ENCODE results near the gene LCA5L.

LCA5L gene

GRCh38 chr21:39441502-39442475 is 3.8 kb downstream of the LCA5L start:
- in situ Hi-C loops (cut with MboI; ENCODE audit: low sequenced_read_pairs, unreplicated experiment): no loop called here
- DNase-seq (ENCODE audit: low spot score): peak; percentile 58
- TF ChIP-seq CTCF (IDR thresholded peaks at IDR 0.05; ENCODE audit: borderline replicate concordance, control extremely low read depth, extremely low read depth, insufficient read depth, missing control alignments): peak; percentile 63

GRCh38 chr21:39439232-39439631 is 6.3 kb downstream of the LCA5L start:
- DNase-seq (ENCODE audit: low spot score): no peak
- in situ Hi-C loops (cut with MboI; ENCODE audit: low sequenced_read_pairs, unreplicated experiment): no loop called here
- TF ChIP-seq CTCF (IDR thresholded peaks at IDR 0.05; ENCODE audit: borderline replicate concordance, control extremely low read depth, extremely low read depth, insufficient read depth, missing control alignments): no peak

- no peak for DNase-seq (ENCODE audit: low spot score)
- no peak for TF ChIP-seq CTCF (IDR thresholded peaks at IDR 0.05; ENCODE audit: borderline replicate concordance, control extremely low read depth, extremely low read depth, insufficient read depth, missing control alignments)
- in situ Hi-C loops (cut with MboI; ENCODE audit: low sequenced_read_pairs, unreplicated experiment): no loop called here
These were observed 10.6 kb downstream of the LCA5L start for GRCh38 chr21:39434950-39435349.

GRCh38 chr21:39430954-39431353 is 14.6 kb downstream of the LCA5L start:
- TF ChIP-seq CTCF (IDR thresholded peaks at IDR 0.05; ENCODE audit: borderline replicate concordance, control extremely low read depth, extremely low read depth, insufficient read depth, missing control alignments): no peak
- in situ Hi-C loops (cut with MboI; ENCODE audit: low sequenced_read_pairs, unreplicated experiment): no loop called here
- DNase-seq (ENCODE audit: low spot score): no peak

- in situ Hi-C loops (cut with MboI; ENCODE audit: low sequenced_read_pairs, unreplicated experiment): no loop called here
- DNase-seq (ENCODE audit: low spot score): no peak
- TF ChIP-seq CTCF (IDR thresholded peaks at IDR 0.05; ENCODE audit: borderline replicate concordance, control extremely low read depth, extremely low read depth, insufficient read depth, missing control alignments): no peak
These were observed 15.1 kb downstream of the LCA5L start for GRCh38 chr21:39430457-39430856.

- no peak for TF ChIP-seq CTCF (IDR thresholded peaks at IDR 0.05; ENCODE audit: borderline replicate concordance, control extremely low read depth, extremely low read depth, insufficient read depth, missing control alignments)
- in situ Hi-C loops (cut with MboI; ENCODE audit: low sequenced_read_pairs, unreplicated experiment): no loop called here
- no peak for DNase-seq (ENCODE audit: low spot score)
These were observed 15.6 kb downstream of the LCA5L start for GRCh38 chr21:39430016-39430415.
